HEK293 (cell line): ENCODE data around the gene TEAD1.

Source experiments
- CTCF ChIP-seq: fragments of 450-650 bp; formaldehyde crosslinking; IDR thresholded peaks from 2 replicates; pipeline ENCODE4 v1.5.1; 2016; ENCODE audit warnings: missing biosample characterization, missing genetic modification characterization
- ZNF544 ChIP-seq: fragments of 450-650 bp; formaldehyde crosslinking; IDR thresholded peaks from 2 replicates; pipeline ENCODE4 v1.5.0; 2017; ENCODE audit warnings: missing biosample characterization, missing genetic modification characterization
- ZNF701 ChIP-seq: fragments of 450-650 bp; formaldehyde crosslinking; IDR thresholded peaks from 2 replicates; pipeline ENCODE4 v1.5.1; 2016; ENCODE audit warnings: missing biosample characterization, missing genetic modification characterization
- ZSCAN5A ChIP-seq: fragments of 450-650 bp; formaldehyde crosslinking; IDR thresholded peaks from 2 replicates; pipeline ENCODE4 v1.5.1; 2016; ENCODE audit warnings: missing biosample characterization, missing genetic modification characterization

- TF ChIP-seq CTCF (tag by site-specific recombination) (no peak), ZSCAN5A (tag by site-specific recombination) (no peak), ZNF701 (tag by site-specific recombination) (no peak), ZNF544 (tag by site-specific recombination) (no peak)
Measured at GRCh38 chr11:12902791-12903486, 228.7 kb downstream of the TEAD1 start.
